Measurements from ENCODE around the gene FAM50A. TPM values are rescaled to one million over a fixed set of nuclear protein-coding genes. Genes with fewer than 3 reads are reported as not detected.

FAM50A gene
- total RNA-seq, 1 experiment from 2014 or later = 53.8 TPM

GRCh38 chrX:154396973-154397887 lies 46.7 kb upstream of the FAM50A start:
- Histone ChIP-seq H3K27me3 (ENCODE audit: low read length) (no peaks in the 10 kb centered on the region), H3K79me2 (ENCODE audit: low read length) (peaks cover 32% of the 10 kb centered on the region), H3K9me3 (ENCODE audit: low read length) (no peaks in the 10 kb centered on the region), H3K4me1 (ENCODE audit: insufficient read depth, low read length) (peaks cover 12% of the 10 kb centered on the region; the same call in 1 of the 2 replicates), H3K9me2 (replicated peaks; ENCODE audit: low read length) (no peaks in the 10 kb centered on the region), H4K20me1 (ENCODE audit: low read length) (peaks cover 24% of the 10 kb centered on the region), H3K36me3 (ENCODE audit: low read depth, low read length) (peaks cover 25% of the 10 kb centered on the region), H3K4me2 (ENCODE audit: low read length) (peak overlapping the region; percentile 97), H2AFZ (ENCODE audit: low read length) (peak overlapping the region; percentile 83), H3K27ac (ENCODE audit: low read length) (peak overlapping the region; percentile 98), H3K9ac (ENCODE audit: low read length) (peak overlapping the region; percentile 99), H3F3A (ENCODE audit: low read length, unreplicated experiment) (peaks cover 22% of the 10 kb centered on the region), H3K4me3 (ENCODE audit: low read length) (peak overlapping the region; percentile 90)
- ATAC-seq (peak; percentile 71), DNase-seq (peak; percentile 66)
- no TSS peak for BruUV-seq (replicated peaks)
- ChIA-PET CTCF (no interaction called here), POLR2A (ENCODE audit: unreplicated experiment) (interaction anchor here (0.6 kb wide), 2 partner anchors 18 kb away, joined by 3 to 13 read pairs; partner anchors contain the start of gene EMD)
- TF ChIP-seq, protein P1, sequence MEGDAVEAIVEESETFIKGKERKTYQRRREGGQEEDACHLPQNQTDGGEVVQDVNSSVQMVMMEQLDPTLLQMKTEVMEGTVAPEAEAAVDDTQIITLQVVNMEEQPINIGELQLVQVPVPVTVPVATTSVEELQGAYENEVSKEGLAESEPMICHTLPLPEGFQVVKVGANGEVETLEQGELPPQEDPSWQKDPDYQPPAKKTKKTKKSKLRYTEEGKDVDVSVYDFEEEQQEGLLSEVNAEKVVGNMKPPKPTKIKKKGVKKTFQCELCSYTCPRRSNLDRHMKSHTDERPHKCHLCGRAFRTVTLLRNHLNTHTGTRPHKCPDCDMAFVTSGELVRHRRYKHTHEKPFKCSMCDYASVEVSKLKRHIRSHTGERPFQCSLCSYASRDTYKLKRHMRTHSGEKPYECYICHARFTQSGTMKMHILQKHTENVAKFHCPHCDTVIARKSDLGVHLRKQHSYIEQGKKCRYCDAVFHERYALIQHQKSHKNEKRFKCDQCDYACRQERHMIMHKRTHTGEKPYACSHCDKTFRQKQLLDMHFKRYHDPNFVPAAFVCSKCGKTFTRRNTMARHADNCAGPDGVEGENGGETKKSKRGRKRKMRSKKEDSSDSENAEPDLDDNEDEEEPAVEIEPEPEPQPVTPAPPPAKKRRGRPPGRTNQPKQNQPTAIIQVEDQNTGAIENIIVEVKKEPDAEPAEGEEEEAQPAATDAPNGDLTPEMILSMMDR (conservative IDR thresholded peaks at IDR 0.05; ENCODE audit: low read depth, low read length) = no peak
- TF ChIP-seq EZH2phosphoT487 (IDR thresholded peaks at IDR 0.05; ENCODE audit: borderline replicate concordance, low read length) (no peak), EZH2 (IDR thresholded peaks at IDR 0.05; ENCODE audit: low read length, unreplicated experiment) (no peak)
- intact Hi-C loops (cut with micrococcal nuclease) = loop anchor here (10.0 kb wide), 1 partner anchor 58 kb away; the partner anchor contains the start of gene PLXNA3

DNA sequence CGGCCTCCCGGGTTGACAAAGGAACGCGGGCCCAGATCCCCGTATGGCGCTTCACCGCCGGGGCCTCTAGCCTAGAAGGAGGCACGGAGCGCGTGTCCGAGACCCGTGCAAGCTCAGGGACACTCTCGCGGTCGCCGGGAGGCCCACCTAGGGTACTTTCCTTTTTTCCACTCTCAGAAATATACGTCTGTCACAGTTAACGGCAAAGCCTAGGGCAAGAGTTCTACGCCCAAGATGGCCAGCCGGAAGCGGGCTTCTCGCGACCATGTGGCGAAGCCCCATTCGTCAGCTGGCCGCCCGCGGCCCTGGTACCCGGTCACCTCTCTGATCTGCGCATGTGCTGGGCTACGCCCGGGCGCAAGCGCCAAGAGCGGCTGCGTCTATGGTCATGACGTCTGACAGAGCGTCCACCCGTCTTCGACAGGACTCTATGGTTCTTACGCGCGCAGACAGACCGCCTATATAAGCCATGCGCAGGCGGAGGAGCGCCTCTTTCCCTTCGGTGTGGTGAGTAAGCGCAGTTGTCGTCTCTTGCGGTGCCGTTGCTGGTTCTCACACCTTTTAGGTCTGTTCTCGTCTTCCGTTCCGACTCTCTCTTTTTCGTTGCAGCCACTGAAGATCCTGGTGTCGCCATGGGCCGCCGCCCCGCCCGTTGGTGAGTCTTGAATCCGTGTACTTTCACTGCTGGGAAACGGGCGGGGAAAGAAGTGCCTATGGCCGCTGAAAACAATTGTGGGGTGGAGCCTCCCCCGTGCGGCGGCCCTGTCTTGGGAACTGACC lies 45.9 kb upstream of the FAM50A start, which contains the start of gene RPL10:
RPL10 (plus strand) TSS at position 490 of the 780 bp plus-strand sequence; CDS start at position 633, 143 bp downstream.
- H3K4me3 ChIP-seq (ENCODE audit: low read length) = peak within 1 kb of the TSS; percentile 90
- DNase-seq (peak; percentile 98), ATAC-seq (peak; percentile 56)
- peak within 1 kb of the TSS; percentile 99 for H3K9ac ChIP-seq (ENCODE audit: low read length)
- ChIA-PET POLR2A (ENCODE audit: unreplicated experiment) (interaction anchor here (0.6 kb wide), 1 partner anchor 18 kb away, joined by 3 read pairs; no protein-coding TSS in a partner anchor), CTCF (no interaction called here)
- TSS peak; percentile 79 for BruUV-seq (replicated peaks)
- peak within 1 kb of the TSS; percentile 98 for H3K27ac ChIP-seq (ENCODE audit: low read length)
- H3K79me2 ChIP-seq (ENCODE audit: low read length) = peaks cover 32% of the 10 kb centered on the region
- H3F3A ChIP-seq (ENCODE audit: low read length, unreplicated experiment) = peaks cover 22% of the 10 kb centered on the region
- TF ChIP-seq EZH2phosphoT487 (IDR thresholded peaks at IDR 0.05; ENCODE audit: borderline replicate concordance, low read length) = no peak
- TF ChIP-seq, protein P1 (conservative IDR thresholded peaks at IDR 0.05; ENCODE audit: low read depth, low read length) = no peak
- TF ChIP-seq EZH2 (IDR thresholded peaks at IDR 0.05; ENCODE audit: low read length, unreplicated experiment) = no peak
- H3K4me1 ChIP-seq (ENCODE audit: insufficient read depth, low read length) = peaks cover 12% of the 10 kb centered on the region; the same call in 1 of the 2 replicates
- H3K4me2 ChIP-seq (ENCODE audit: low read length) = peak within 1 kb of the TSS; percentile 97
- peaks cover 25% of the 10 kb centered on the region for H3K36me3 ChIP-seq (ENCODE audit: low read depth, low read length)
- H3K27me3 ChIP-seq (ENCODE audit: low read length) = no peaks in the 10 kb centered on the region
- H3K9me2 ChIP-seq (replicated peaks; ENCODE audit: low read length) = no peaks in the 10 kb centered on the region
- no peaks in the 10 kb centered on the region for H3K9me3 ChIP-seq (ENCODE audit: low read length)
- peaks cover 24% of the 10 kb centered on the region for H4K20me1 ChIP-seq (ENCODE audit: low read length)
- H2AFZ ChIP-seq (ENCODE audit: low read length) = peak within 1 kb of the TSS; percentile 83
- intact Hi-C loops (cut with micrococcal nuclease) = loop anchor here (10.0 kb wide), 1 partner anchor 57 kb away; the partner anchor contains the start of gene PLXNA3

All from PC-3 (cell line).